ENCODE measurements around the gene GPSM1.

Gene GPSM1

GRCh38 chr9:136327304-136327974, at the start of gene GPSM1:
Gene GPSM1, plus strand, starts transcription at chr9:136327539. Its CDS starts 157 bp downstream, at chr9:136327696.
- no peaks in the 10 kb centered on the region for H3K79me2 ChIP-seq (ENCODE audit: insufficient read depth, low read depth)
- TF ChIP-seq, protein P1, sequence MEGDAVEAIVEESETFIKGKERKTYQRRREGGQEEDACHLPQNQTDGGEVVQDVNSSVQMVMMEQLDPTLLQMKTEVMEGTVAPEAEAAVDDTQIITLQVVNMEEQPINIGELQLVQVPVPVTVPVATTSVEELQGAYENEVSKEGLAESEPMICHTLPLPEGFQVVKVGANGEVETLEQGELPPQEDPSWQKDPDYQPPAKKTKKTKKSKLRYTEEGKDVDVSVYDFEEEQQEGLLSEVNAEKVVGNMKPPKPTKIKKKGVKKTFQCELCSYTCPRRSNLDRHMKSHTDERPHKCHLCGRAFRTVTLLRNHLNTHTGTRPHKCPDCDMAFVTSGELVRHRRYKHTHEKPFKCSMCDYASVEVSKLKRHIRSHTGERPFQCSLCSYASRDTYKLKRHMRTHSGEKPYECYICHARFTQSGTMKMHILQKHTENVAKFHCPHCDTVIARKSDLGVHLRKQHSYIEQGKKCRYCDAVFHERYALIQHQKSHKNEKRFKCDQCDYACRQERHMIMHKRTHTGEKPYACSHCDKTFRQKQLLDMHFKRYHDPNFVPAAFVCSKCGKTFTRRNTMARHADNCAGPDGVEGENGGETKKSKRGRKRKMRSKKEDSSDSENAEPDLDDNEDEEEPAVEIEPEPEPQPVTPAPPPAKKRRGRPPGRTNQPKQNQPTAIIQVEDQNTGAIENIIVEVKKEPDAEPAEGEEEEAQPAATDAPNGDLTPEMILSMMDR (conservative IDR thresholded peaks at IDR 0.05; ENCODE audit: low read depth, low read length): no peak
- H3K36me3 ChIP-seq (ENCODE audit: insufficient read depth): no peaks in the 10 kb centered on the region
- no peak within 1 kb of the TSS for H3K27ac ChIP-seq
- peaks cover 87% of the 10 kb centered on the region for H3K27me3 ChIP-seq (ENCODE audit: insufficient read depth, low read depth)
- peaks cover 7% of the 10 kb centered on the region for H3K4me1 ChIP-seq (ENCODE audit: low read depth, poor library complexity, severe bottlenecking)
- H3K9ac ChIP-seq: no peak within 1 kb of the TSS
- no peaks in the 10 kb centered on the region for H4K20me1 ChIP-seq (ENCODE audit: insufficient read depth)
- H3K4me3 ChIP-seq (IDR thresholded peaks at IDR 0.05; ENCODE audit: insufficient read depth, low read depth, low read length): no peak within 1 kb of the TSS
- H2AFZ ChIP-seq (ENCODE audit: low read depth): no peak within 1 kb of the TSS
- H3K4me2 ChIP-seq: no peak within 1 kb of the TSS

DNA sequence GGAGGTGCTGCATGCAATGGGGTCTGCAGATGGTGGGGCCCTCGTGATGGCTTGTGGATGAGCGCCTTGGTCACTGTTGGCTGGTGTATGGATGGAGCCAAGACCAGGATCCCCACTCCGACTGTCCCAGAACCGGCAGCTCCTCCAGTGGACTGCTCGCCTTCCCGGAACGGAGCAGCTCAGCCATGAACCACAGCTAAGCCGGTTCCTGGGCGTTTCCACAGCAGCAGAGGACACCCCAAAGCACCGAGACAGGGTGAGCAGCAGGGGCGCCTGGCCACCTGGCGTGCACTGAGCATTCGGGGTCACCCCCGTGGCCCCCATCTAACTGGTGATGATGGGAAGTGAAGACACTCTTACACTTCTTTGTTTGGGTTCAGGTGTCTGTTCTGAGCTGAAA, 49.6 kb upstream of the GPSM1 start:
- Histone ChIP-seq H2AFZ (ENCODE audit: low read depth) (no peak overlapping the region), H3K4me1 (ENCODE audit: low read depth, poor library complexity, severe bottlenecking) (peaks cover 7% of the 10 kb centered on the region), H3K27me3 (ENCODE audit: insufficient read depth, low read depth) (peaks cover 94% of the 10 kb centered on the region), H3K9ac (no peak overlapping the region), H3K4me3 (IDR thresholded peaks at IDR 0.05; ENCODE audit: insufficient read depth, low read depth, low read length) (no peak overlapping the region), H4K20me1 (ENCODE audit: insufficient read depth) (no peaks in the 10 kb centered on the region), H3K4me2 (no peak overlapping the region), H3K79me2 (ENCODE audit: insufficient read depth, low read depth) (no peaks in the 10 kb centered on the region), H3K36me3 (ENCODE audit: insufficient read depth) (no peaks in the 10 kb centered on the region), H3K27ac (no peak overlapping the region)
- TF ChIP-seq, protein P1 (conservative IDR thresholded peaks at IDR 0.05; ENCODE audit: low read depth, low read length): no peak

DNA sequence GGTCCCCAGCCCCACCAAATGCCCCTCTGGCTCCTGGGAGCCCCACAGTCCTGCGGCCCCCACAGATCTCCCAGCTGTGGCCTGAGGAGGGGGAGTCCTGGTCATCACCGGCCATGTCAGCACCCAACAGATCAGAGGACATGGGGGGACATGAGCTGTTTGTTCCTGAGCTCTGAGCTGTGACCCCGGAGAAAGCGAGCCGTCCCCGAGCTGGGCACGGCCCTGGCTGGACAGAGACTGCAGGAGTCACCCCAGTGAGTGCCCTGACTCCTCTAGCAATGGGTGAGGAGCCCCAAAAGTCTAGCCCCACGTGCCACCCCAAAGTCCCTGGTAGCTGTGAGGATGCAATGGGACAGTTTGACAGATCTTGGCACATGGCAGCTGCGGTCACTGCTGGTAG, 49.1 kb upstream of the GPSM1 start:
- no peaks in the 10 kb centered on the region for H4K20me1 ChIP-seq (ENCODE audit: insufficient read depth)
- TF ChIP-seq, protein P1 (conservative IDR thresholded peaks at IDR 0.05; ENCODE audit: low read depth, low read length): no peak
- no peak overlapping the region for H3K4me2 ChIP-seq
- no peak overlapping the region for H3K4me3 ChIP-seq (IDR thresholded peaks at IDR 0.05; ENCODE audit: insufficient read depth, low read depth, low read length)
- H3K27ac ChIP-seq: no peak overlapping the region
- H3K9ac ChIP-seq: no peak overlapping the region
- no peak overlapping the region for H2AFZ ChIP-seq (ENCODE audit: low read depth)
- peaks cover 10% of the 10 kb centered on the region for H3K4me1 ChIP-seq (ENCODE audit: low read depth, poor library complexity, severe bottlenecking)
- H3K27me3 ChIP-seq (ENCODE audit: insufficient read depth, low read depth): peaks cover 92% of the 10 kb centered on the region
- H3K36me3 ChIP-seq (ENCODE audit: insufficient read depth): no peaks in the 10 kb centered on the region
- H3K79me2 ChIP-seq (ENCODE audit: insufficient read depth, low read depth): no peaks in the 10 kb centered on the region

DNA sequence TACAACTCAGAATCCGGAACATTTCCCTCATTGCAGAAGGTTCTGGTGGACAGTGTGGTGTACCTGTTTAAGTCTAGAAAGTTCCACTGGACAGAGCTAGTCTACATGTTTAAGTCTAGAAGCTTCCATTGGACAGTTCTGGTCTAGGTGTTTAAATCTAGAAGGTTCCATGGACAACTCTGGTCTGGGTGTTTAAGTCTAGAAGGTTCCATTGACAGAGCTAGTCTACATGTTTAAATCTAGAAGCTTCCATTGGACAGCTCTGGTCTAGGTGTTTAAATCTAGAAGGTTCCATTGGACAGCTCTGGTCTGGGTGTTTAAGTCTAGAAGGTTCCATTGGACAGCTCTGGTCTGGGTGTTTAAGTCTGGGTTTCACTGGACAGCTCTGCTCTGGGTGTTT, 48.4 kb upstream of the GPSM1 start:
- no peaks in the 10 kb centered on the region for H4K20me1 ChIP-seq (ENCODE audit: insufficient read depth)
- H3K4me2 ChIP-seq: no peak overlapping the region
- H3K27ac ChIP-seq: no peak overlapping the region
- H3K9ac ChIP-seq: no peak overlapping the region
- peaks cover 92% of the 10 kb centered on the region for H3K27me3 ChIP-seq (ENCODE audit: insufficient read depth, low read depth)
- no peak overlapping the region for H3K4me3 ChIP-seq (IDR thresholded peaks at IDR 0.05; ENCODE audit: insufficient read depth, low read depth, low read length)
- H3K36me3 ChIP-seq (ENCODE audit: insufficient read depth): no peaks in the 10 kb centered on the region
- H3K79me2 ChIP-seq (ENCODE audit: insufficient read depth, low read depth): no peaks in the 10 kb centered on the region
- H2AFZ ChIP-seq (ENCODE audit: low read depth): no peak overlapping the region
- peaks cover 15% of the 10 kb centered on the region for H3K4me1 ChIP-seq (ENCODE audit: low read depth, poor library complexity, severe bottlenecking)
- TF ChIP-seq, protein P1 (conservative IDR thresholded peaks at IDR 0.05; ENCODE audit: low read depth, low read length): no peak

Measured in KMS-11 (cell line).